GM12891 (cell line): ENCODE data around the gene POU6F2.

ENCODE experiments used
- DNase-seq: peaks from one replicate; pipeline ENCODE4 v3.0.0; 2011; ENCODE audit warnings: low spot score; ENCODE audit not compliant: insufficient read length
- FAIRE-seq: peaks from 2 replicates; lab custom pipeline; 2011; peaks lifted over from hg19 to GRCh38; lab: Jason Lieb, UNC
- PAX5 ChIP-seq: IDR thresholded peaks from 2 replicates; pipeline ENCODE4 v1.6.1; 2011; ENCODE audit warnings: low read length, moderate library complexity, mild to moderate bottlenecking; ENCODE audit not compliant: insufficient read depth, severe bottlenecking
- POLR2A ChIP-seq: IDR thresholded peaks from 2 replicates; pipeline ENCODE4 v1.6.1; 2011; ENCODE audit warnings: low read depth, low read length, control low read depth
- POLR2AphosphoS5 ChIP-seq: IDR thresholded peaks from 2 replicates; pipeline ENCODE4 v1.6.1; 2011; ENCODE audit warnings: low read depth, low read length, control low read depth
- POU2F2 ChIP-seq: IDR thresholded peaks from 2 replicates; pipeline ENCODE4 v1.6.1; 2011; ENCODE audit warnings: low read depth, mild to moderate bottlenecking, control low read depth, low read length, moderate library complexity
- SPI1 ChIP-seq: IDR thresholded peaks from 2 replicates; pipeline ENCODE4 v1.6.1; 2011; ENCODE audit warnings: low read depth, low read length, control low read depth
- TAF1 ChIP-seq: IDR thresholded peaks from 2 replicates; pipeline ENCODE4 v1.6.1; 2011; ENCODE audit warnings: low read depth, low read length, control low read depth

POU6F2 gene

GRCh38 chr7:39353615-39354376 is 376.1 kb downstream of the POU6F2 start:
- DNase-seq = no peak
- no peak for FAIRE-seq
- TF ChIP-seq PAX5 (no peak), POLR2A (no peak), SPI1 (no peak), POLR2AphosphoS5 (no peak), TAF1 (no peak), POU2F2 (no peak)

GRCh38 chr7:39355664-39356063 is 378.0 kb downstream of the POU6F2 start:
- TF ChIP-seq TAF1 = no peak
- TF ChIP-seq POLR2AphosphoS5 = no peak
- no peak for TF ChIP-seq SPI1
- TF ChIP-seq POLR2A = no peak
- TF ChIP-seq PAX5 = no peak
- TF ChIP-seq POU2F2 = no peak
- DNase-seq (no peak), FAIRE-seq (no peak)

GRCh38 chr7:39356172-39356925 is 378.6 kb downstream of the POU6F2 start:
- no peak for TF ChIP-seq POLR2AphosphoS5
- no peak for TF ChIP-seq POU2F2
- no peak for TF ChIP-seq SPI1
- no peak for TF ChIP-seq POLR2A
- TF ChIP-seq TAF1 = no peak
- no peak for TF ChIP-seq PAX5
- DNase-seq (no peak), FAIRE-seq (no peak)

DNA sequence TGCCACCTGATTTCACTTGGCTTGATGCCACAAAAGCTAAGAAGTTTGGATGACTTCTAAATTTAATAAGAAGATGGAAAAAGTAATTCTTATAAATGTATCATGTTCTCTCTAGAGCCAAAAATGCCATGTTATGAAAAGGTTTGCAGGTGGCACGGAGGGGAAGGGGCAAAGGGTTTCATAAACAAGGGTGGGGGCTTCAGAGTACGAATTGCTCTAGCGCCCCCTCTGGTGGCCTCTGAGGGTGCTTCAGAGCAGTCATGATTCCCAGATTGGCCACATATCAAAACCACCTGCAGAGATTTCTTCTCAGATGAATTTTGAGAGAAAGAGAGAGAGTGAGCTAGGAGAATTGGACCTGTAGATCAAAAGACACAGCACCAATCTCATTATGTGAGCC is 379.9 kb downstream of the POU6F2 start:
- TF ChIP-seq POU2F2 (no peak), PAX5 (no peak), SPI1 (no peak), POLR2AphosphoS5 (no peak), POLR2A (no peak), TAF1 (no peak)
- no peak for DNase-seq
- FAIRE-seq = no peak

GRCh38 chr7:39360038-39360437 is 382.3 kb downstream of the POU6F2 start:
- FAIRE-seq (no peak), DNase-seq (no peak)
- TF ChIP-seq SPI1 = no peak
- no peak for TF ChIP-seq TAF1
- no peak for TF ChIP-seq POLR2AphosphoS5

- TF ChIP-seq TAF1 = no peak
- TF ChIP-seq POLR2A = no peak
- TF ChIP-seq POLR2AphosphoS5 = no peak
- TF ChIP-seq PAX5 = no peak
- no peak for TF ChIP-seq POU2F2
- TF ChIP-seq SPI1 = no peak
- FAIRE-seq (no peak), DNase-seq (no peak)
Observed at GRCh38 chr7:39360766-39361165, 383.1 kb downstream of the POU6F2 start.

DNA sequence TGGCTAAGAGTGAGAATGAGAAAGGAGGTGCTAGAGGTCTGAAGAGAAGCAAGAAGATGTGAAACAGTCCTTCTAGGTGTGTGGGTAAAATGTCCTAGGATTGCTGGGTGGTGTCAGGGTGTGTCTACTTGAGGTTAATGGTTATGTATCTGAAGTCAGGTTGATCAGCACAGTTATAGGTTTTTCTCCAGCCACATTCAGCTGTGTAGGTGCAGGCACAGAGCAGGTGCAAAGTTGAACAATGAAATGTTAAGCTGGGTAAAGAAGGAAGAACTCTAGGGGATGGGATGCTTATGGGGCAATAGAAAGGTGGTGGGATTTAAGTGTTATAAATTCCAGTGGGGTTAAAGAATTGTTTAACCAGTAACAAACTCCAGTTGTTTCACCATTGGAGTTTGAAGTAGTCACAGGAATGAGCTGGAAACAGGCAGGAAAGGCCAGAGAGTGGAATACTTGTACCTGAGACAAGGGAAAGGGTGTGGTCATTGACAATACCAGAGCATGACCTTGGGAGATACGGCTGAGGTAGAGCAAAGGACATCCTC is 388.1 kb downstream of the POU6F2 start:
- no peak for FAIRE-seq
- DNase-seq = no peak
- TF ChIP-seq PAX5 = no peak
- no peak for TF ChIP-seq POU2F2
- no peak for TF ChIP-seq POLR2A
- TF ChIP-seq SPI1 = no peak
- TF ChIP-seq TAF1 = no peak
- no peak for TF ChIP-seq POLR2AphosphoS5

DNA sequence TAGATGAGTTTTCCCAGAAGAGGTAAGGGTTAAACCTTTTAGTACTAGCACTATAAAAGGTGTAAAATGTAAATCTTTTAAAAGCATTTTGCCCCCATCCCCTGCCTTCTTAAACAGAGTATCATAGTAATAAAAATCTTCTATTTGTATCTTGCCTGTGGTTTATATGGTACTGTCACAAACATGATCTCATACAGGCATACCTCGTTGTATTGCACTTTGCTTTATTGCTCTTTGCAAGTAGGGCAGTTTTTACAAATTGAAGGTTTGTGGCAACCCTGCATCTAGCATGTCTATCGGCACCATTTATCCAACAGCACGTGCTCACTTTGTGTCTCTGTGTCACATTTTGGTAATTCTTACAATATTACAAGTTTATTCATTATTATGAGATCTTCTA is 389.7 kb downstream of the POU6F2 start:
- TF ChIP-seq TAF1 (no peak), POLR2AphosphoS5 (no peak), POU2F2 (no peak), POLR2A (no peak), PAX5 (no peak), SPI1 (no peak)
- FAIRE-seq = no peak
- DNase-seq = no peak

- FAIRE-seq (no peak), DNase-seq (no peak)
Observed at GRCh38 chr7:39367943-39368342, 390.2 kb downstream of the POU6F2 start.

GRCh38 chr7:39372383-39372782 is 394.7 kb downstream of the POU6F2 start:
- no peak for FAIRE-seq
- TF ChIP-seq POLR2A = no peak
- no peak for DNase-seq

More at GRCh38 chr7:39367943-39368342, 390.2 kb downstream of the POU6F2 start:
- TF ChIP-seq PAX5 (no peak), POLR2AphosphoS5 (no peak), POLR2A (no peak), TAF1 (no peak), POU2F2 (no peak), SPI1 (no peak)
